Body of pancreas (tissue), 4 donors: ENCODE results near the gene KIAA0825. TPM values are rescaled to one million over a fixed set of nuclear protein-coding genes. Genes with fewer than 3 reads are reported as not detected.

Source experiments
- ATAC-seq: fragments of 150-250 bp; one replicate; pipeline ENCODE4 v1.9.1; 2016
- DNase-seq, 4 donors: peaks; one replicate each; pipeline ENCODE4 v3.0.0-alpha.2; 2019
- H3K27ac ChIP-seq, 4 donors: fragments of 200-600 bp; sonication (generic); 1 replicate in 3 of 4; 2 replicates in 1 of 4; pipeline versions ENCODE4 v1.5.1 to v1.6.1; 2016 to 2019; ENCODE audit warnings: mild to moderate bottlenecking in 1 of 4, mixed read lengths in 1 of 4, moderate library complexity in 1 of 4
- H3K27me3 ChIP-seq, 2 donors: fragments of 200-600 bp; sonication (generic); one replicate each; pipeline ENCODE4 v1.6.0; 2016; ENCODE audit warnings: mild to moderate bottlenecking in 1 of 2
- H3K36me3 ChIP-seq, 2 donors: fragments of 200-600 bp; sonication (generic); replicated peaks in 1 of 2; 2 replicates each; pipeline ENCODE4 v1.5.1; 2016; ENCODE audit warnings: low read depth in 2 of 2; ENCODE audit not compliant: insufficient read depth in 1 of 2
- H3K4me1 ChIP-seq: fragments of 200-600 bp; sonication (generic); one replicate; pipeline ENCODE4 v1.6.0; 2016
- H3K4me3 ChIP-seq, 2 donors: fragments of 200-600 bp; sonication (generic); 1 replicate in 1 of 2; 2 replicates in 1 of 2; pipeline ENCODE4 v1.5.1; 2016 to 2019
- H3K9me3 ChIP-seq, 3 donors: fragments of 200-600 bp; sonication (generic); 1 replicate in 2 of 3; 2 replicates in 1 of 3; pipeline ENCODE4 v1.5.1; 2016
- CTCF ChIP-seq, 7 experiments: fragments of 450-650 bp in 4 of 7; fragments of 200-600 bp in 3 of 7; sonication (generic) in 3 of 7; IDR thresholded peaks; one replicate each; pipeline ENCODE4 v1.5.1; 2016 to 2019; ENCODE audit warnings: antibody characterized with exemption in 7 of 7
- POLR2A ChIP-seq, 3 donors: fragments of 450-650 bp; IDR thresholded peaks; one replicate each; pipeline ENCODE4 v1.6.1; 2016; ENCODE audit warnings: antibody characterized with exemption in 3 of 3, mild to moderate bottlenecking in 2 of 3
- WGBS, 2 donors: methylation state at CpG; one replicate each; pipeline ENCODE4 v1.1.5; 2017; 5-methylcytosine and 5-hydroxymethylcytosine counted together
- intact Hi-C: fragments of 100-400 bp; cut with DNase I; formaldehyde crosslinking; loops from one replicate; pipeline ENCODE4 v1.15.1; 2023
- total RNA-seq, 2 donors: library from RNA; depleted of rRNA; stranded (reverse); fragments of >200 nt; gene quantifications; one replicate each; pipeline ENCODE4 v1.1.0, GENCODE V29; 2016

Gene KIAA0825
- total RNA-seq, 2 donors from 2014 or later: 5.7 to 6.6 TPM

DNA sequence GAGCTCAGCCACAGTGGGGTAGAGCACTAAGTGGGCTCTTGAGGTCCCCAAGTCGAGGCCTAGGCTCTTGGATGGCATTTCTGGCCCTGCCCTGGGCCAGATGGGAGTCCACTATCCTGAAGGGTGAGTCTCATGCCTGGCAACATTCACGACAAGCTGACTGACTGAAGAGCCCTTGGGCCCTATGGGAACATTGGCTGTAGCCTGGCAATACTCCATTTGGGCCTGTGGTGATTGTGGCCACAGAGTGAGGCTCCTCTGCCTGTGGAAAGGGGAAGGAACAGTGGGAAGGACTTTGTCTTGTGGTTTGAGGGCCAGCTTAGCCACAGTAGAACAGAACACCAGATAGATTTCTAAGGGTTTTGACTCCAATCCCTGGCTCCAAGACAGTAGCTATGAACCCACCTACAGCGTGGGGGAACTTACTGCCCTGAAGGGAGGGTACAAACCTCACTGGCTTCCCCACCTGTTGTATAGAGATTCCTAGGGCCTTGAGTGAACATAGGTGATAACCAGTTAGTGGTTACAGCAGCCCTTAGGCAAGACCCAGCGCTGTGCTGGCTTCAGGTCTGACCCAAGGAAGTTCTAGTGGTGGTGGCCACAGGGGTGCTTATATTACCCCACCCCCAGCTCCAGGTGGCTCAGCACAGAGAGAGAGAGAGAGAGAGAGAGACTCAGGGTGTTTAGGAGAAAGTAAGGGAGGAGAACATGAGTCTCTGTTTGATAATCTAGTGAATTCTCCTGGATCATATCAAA is 72.4 kb downstream of the KIAA0825 start:
- peak in 2 of 4 donors; percentile 8 to 45 for DNase-seq
- no peak for ATAC-seq
- no peak overlapping the region for H3K4me3 ChIP-seq
- no peaks in the 10 kb centered on the region for H3K4me1 ChIP-seq
- H3K27me3 ChIP-seq: no peaks in the 10 kb centered on the region
- TF ChIP-seq POLR2A (IDR thresholded peaks at IDR 0.05) (no peak), CTCF (IDR thresholded peaks at IDR 0.05) (no peak)
- no peaks in the 10 kb centered on the region for H3K36me3 ChIP-seq
- intact Hi-C loops: no loop called here
- WGBS, 2 donors: 77 to 90% methylated on average over 4 of the region's 4 CpGs
- H3K9me3 ChIP-seq: no peaks in the 10 kb centered on the region
- no peak overlapping the region for H3K27ac ChIP-seq

DNA sequence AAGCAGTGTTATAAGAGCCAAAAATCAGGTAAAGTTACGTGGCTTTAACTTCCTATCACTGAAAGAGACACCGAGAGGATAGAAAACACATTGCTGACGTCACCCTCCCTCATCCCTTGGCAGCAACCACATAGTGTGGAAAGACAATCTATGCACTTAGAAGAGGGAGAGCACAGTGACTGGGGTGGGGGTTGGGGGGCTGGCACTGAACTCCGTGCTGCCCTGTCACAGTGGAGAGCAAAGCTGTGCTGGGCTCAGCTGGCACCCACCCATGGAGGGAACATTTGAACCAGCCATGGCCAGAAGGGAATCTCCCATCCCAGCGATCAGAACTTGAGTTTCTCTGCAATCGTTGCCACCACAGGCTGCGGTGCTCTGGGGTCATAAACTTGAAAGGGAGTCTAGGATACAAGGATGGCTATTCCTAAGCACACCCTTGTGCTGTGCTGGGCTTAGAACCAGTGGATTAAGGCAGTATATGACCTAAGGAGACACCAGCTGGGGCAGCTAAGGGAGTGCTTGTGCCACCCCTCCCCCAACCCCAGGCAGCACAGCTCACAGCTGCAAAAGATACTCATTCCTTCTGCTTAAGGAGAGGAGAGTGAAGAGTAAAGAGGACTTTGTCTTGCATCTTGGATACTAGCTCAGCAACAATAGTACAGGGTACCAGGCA is 73.4 kb downstream of the KIAA0825 start:
- Histone ChIP-seq H3K4me1 (no peaks in the 10 kb centered on the region), H3K36me3 (no peaks in the 10 kb centered on the region), H3K27ac (no peak overlapping the region), H3K4me3 (no peak overlapping the region), H3K9me3 (no peaks in the 10 kb centered on the region), H3K27me3 (no peaks in the 10 kb centered on the region)
- intact Hi-C loops: no loop called here
- TF ChIP-seq POLR2A (IDR thresholded peaks at IDR 0.05) (no peak), CTCF (IDR thresholded peaks at IDR 0.05) (no peak)
- ATAC-seq (no peak), DNase-seq (no peak)
- 89 to 90% methylated on average over 7 of the region's 7 CpGs for WGBS, 2 donors

DNA sequence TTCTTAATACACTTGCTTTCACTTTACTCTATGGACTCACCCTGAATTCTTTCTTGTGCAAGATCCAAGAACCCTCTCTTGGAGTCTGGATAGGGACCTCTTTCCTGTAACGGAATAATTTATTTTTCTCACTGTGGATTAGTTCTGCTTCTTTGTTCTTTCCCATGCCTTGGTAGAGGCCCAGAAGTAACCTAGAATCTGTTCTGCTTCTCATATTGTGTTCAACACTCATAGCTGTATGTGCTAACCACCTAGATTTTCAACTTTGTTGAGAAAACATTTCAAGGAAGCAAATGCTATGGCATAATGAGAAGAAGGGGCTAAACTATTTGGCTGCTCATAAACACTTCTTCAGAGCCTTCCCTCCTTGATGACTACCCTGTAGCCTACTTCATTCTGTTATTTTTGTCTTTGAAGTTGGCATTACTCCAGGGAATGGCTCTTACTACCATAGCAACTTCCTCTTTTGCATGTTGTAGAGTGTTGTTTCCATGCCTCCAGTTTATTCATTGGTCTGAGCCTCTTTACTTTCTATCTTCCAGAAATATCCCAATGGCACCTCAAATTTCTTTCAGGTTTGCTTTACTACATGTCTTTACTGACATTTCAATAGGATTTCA is 74.3 kb downstream of the KIAA0825 start:
- Histone ChIP-seq H3K27me3 (no peaks in the 10 kb centered on the region), H3K36me3 (no peaks in the 10 kb centered on the region), H3K27ac (no peak overlapping the region), H3K4me1 (no peaks in the 10 kb centered on the region), H3K4me3 (no peak overlapping the region), H3K9me3 (no peaks in the 10 kb centered on the region)
- no peak for TF ChIP-seq POLR2A (IDR thresholded peaks at IDR 0.05)
- TF ChIP-seq CTCF (IDR thresholded peaks at IDR 0.05): no peak
- 88 to 93% methylated on average over 1 of the region's 1 CpG for WGBS, 2 donors
- intact Hi-C loops: no loop called here
- no peak for ATAC-seq
- no peak for DNase-seq

GRCh38 chr5:94540856-94541494 is 77.4 kb downstream of the KIAA0825 start:
- no peaks in the 10 kb centered on the region for H3K36me3 ChIP-seq
- H3K9me3 ChIP-seq: no peaks in the 10 kb centered on the region
- no peak overlapping the region for H3K4me3 ChIP-seq
- H3K27me3 ChIP-seq: no peaks in the 10 kb centered on the region
- ATAC-seq: no peak
- intact Hi-C loops: no loop called here
- H3K27ac ChIP-seq: no peak overlapping the region
- TF ChIP-seq POLR2A (IDR thresholded peaks at IDR 0.05) (no peak), CTCF (IDR thresholded peaks at IDR 0.05) (no peak)
- no peak for DNase-seq
- WGBS, 2 donors: 87 to 94% methylated on average over 6 of the region's 6 CpGs
- no peaks in the 10 kb centered on the region for H3K4me1 ChIP-seq
